HUES6 (cell line): ENCODE data around the gene CLSTN2.

Experiments
- H3K27ac ChIP-seq: 2 replicates; pipeline ENCODE4 v1.7.0; 2013; ENCODE audit warnings: low read depth, mild to moderate bottlenecking, low read length, inconsistent platforms
- H3K27me3 ChIP-seq: 2 replicates; pipeline ENCODE4 v1.6.1; 2013; ENCODE audit warnings: low read length; ENCODE audit not compliant: control insufficient read depth, insufficient read depth
- H3K36me3 ChIP-seq: 2 replicates; pipeline ENCODE4 v1.6.1; 2013; ENCODE audit warnings: low read length; ENCODE audit not compliant: control insufficient read depth, insufficient read depth
- H3K4me1 ChIP-seq: 2 replicates; pipeline ENCODE4 v1.6.1; 2013; ENCODE audit warnings: low read length; ENCODE audit not compliant: control insufficient read depth, insufficient read depth
- H3K4me3 ChIP-seq: 2 replicates; pipeline ENCODE4 v1.5.1; 2013; ENCODE audit warnings: low read depth, low read length
- H3K9ac ChIP-seq: one replicate; pipeline ENCODE4 v1.6.1; 2013; ENCODE audit warnings: mild to moderate bottlenecking, low read length
- H3K9me3 ChIP-seq: 2 replicates; pipeline ENCODE4 v1.6.1; 2013; ENCODE audit warnings: low read depth, low read length; ENCODE audit not compliant: control insufficient read depth, insufficient read depth

The CLSTN2 gene

DNA sequence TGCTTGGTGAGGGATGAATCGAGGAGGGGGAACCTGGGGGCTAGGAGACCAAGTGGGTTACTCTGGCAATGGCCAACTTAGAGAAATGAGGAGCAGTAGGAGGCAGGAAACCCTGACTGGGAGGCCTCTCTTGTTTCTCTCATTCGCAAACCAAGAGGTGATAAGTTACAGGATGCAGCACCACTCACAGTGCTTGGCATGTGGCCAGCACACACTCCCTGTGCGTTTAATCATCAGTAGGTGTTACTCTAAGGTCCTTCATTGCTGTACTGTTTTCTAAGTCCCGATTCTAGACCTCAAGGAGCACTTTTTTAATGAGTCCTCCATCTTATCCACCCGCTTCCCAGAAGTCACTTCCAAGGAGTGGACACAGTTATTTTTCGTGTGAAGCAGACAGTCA, 428.8 kb downstream of the CLSTN2 start:
- Histone ChIP-seq H3K4me3 (no peak overlapping the region), H3K27ac (no peak overlapping the region), H3K9me3 (0 out of 2 replicates have a peak, but pooled peaks cover 3% of the 10 kb centered on the region), H3K9ac (no peak overlapping the region), H3K4me1 (no peaks in the 10 kb centered on the region), H3K36me3 (no peaks in the 10 kb centered on the region), H3K27me3 (no peaks in the 10 kb centered on the region)

DNA sequence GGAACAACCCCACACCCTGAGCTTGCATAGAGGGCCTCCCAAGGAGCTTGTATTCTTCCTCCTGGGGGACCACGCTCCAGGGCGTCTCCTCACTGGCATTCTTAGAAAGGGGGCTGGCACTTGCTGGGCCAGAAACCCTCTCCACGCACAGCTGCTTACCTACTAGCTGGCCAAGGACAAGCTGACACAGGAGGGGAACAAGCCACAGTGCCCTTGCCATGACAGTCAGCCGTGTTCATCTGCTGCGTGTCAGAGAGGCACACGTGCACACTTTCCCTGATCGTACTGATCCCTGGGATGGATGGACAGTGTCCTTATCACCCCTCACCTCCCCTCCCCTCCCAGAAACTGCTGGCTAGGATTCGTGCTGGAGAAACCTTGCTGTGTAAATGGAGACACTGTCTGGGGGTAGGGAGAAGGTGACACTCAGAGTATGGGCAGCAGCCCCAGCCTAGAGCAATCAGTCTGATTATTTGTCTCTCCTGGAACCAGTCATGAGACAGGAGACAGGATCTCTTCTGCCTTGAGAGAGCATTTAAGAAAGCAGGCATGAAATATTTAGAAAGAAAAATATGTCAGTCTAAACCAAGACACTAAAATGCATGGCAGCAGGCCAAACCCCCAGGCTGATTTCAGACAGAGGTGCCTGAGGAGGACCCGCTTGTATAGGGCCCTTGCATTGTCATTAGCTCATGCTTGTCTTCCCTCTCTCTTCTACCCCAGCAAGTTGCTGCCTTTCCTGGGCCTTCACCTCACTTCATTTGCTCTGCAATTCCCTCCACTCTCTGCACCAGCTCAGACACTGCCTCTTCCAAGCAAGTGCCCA, 431.1 kb downstream of the CLSTN2 start:
- Histone ChIP-seq H3K9me3 (0 out of 2 replicates have a peak, but pooled peaks cover 3% of the 10 kb centered on the region), H3K4me3 (no peak overlapping the region)

GRCh38 chr3:140368223-140368811, 433.3 kb downstream of the CLSTN2 start:
- Histone ChIP-seq H3K27me3 (no peaks in the 10 kb centered on the region), H3K9me3 (0 out of 2 replicates have a peak, but pooled peaks cover 3% of the 10 kb centered on the region), H3K36me3 (no peaks in the 10 kb centered on the region), H3K27ac (no peak overlapping the region), H3K4me3 (no peak overlapping the region), H3K9ac (no peak overlapping the region), H3K4me1 (no peaks in the 10 kb centered on the region)

More for the DNA sequence above, 431.1 kb downstream of the CLSTN2 start:
- Histone ChIP-seq H3K27me3 (no peaks in the 10 kb centered on the region), H3K36me3 (no peaks in the 10 kb centered on the region), H3K4me1 (no peaks in the 10 kb centered on the region), H3K9ac (no peak overlapping the region), H3K27ac (no peak overlapping the region)

DNA sequence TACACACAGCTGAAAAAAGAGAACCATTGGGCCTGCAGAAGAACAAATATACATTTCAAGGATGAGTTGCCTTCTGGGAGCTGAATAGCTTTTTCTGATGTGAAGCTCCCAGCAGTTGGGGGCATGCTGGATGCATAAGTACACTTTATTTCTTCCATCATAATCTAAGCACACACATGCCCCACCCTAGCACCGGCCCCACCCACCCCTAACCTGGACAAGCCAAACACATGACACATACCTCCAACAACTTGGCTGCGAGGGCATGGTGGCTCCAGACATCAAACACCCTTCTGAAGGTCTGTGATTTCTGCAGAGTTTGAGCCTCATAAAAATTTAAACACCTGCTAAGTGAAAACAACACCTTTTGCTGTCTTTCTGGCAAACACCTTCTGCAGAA, 435.7 kb downstream of the CLSTN2 start:
- Histone ChIP-seq H3K4me1 (no peaks in the 10 kb centered on the region), H3K27ac (no peak overlapping the region), H3K4me3 (no peak overlapping the region)

GRCh38 chr3:140373234-140373633, 438.2 kb downstream of the CLSTN2 start:
- no peak overlapping the region for H3K9ac ChIP-seq
- H3K4me1 ChIP-seq: no peaks in the 10 kb centered on the region
- no peaks in the 10 kb centered on the region for H3K27me3 ChIP-seq

More for the DNA sequence above, 435.7 kb downstream of the CLSTN2 start:
- Histone ChIP-seq H3K36me3 (no peaks in the 10 kb centered on the region), H3K9ac (no peak overlapping the region), H3K9me3 (no peaks in the 10 kb centered on the region), H3K27me3 (no peaks in the 10 kb centered on the region)

GRCh38 chr3:140375002-140375401, 440.0 kb downstream of the CLSTN2 start:
- Histone ChIP-seq H3K9me3 (no peaks in the 10 kb centered on the region), H3K9ac (no peak overlapping the region), H3K27ac (no peak overlapping the region), H3K4me3 (no peak overlapping the region), H3K27me3 (no peaks in the 10 kb centered on the region), H3K36me3 (no peaks in the 10 kb centered on the region), H3K4me1 (no peaks in the 10 kb centered on the region)

More at GRCh38 chr3:140373234-140373633, 438.2 kb downstream of the CLSTN2 start:
- H3K9me3 ChIP-seq: no peaks in the 10 kb centered on the region
- no peaks in the 10 kb centered on the region for H3K36me3 ChIP-seq
- H3K4me3 ChIP-seq: no peak overlapping the region
- no peak overlapping the region for H3K27ac ChIP-seq

DNA sequence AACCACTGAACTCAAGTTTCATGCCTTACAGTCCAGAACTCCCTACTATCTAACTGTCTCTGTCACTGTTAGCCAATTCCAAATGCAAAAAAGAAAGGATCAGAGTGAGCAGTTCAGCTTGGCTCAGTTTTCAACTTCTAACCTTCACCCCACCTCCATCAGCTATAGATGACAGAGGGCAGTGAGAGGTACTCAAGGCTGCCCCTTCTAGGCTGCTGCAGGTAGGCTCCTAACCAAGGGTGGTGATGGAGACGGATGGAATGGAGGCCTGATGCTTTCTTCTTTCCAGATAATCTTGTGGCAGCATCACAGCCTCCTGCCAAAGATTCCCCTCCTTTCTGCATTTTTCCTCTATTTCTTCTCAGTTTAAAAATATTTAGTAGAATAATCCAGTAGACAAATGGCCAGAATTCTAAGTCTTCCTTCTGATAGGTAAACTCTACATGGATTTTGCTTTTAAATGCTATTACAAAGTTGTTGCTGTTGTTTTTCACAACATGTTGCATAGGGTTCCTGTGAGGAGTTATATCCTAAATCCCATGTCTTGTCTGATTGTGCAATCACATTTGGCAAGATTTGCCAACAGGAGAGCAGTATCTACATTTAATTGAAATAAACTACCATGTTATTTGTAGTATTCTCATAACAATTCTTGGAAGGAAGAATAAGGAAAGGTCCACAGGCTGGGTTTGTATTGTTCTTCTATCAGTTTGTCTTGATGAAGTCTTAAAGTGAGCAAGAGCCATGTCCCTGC, 441.3 kb downstream of the CLSTN2 start:
- H3K36me3 ChIP-seq: no peaks in the 10 kb centered on the region
- H3K27ac ChIP-seq: no peak overlapping the region
- no peaks in the 10 kb centered on the region for H3K4me1 ChIP-seq
- no peaks in the 10 kb centered on the region for H3K27me3 ChIP-seq
- H3K9me3 ChIP-seq: no peaks in the 10 kb centered on the region
- H3K4me3 ChIP-seq: no peak overlapping the region
- H3K9ac ChIP-seq: no peak overlapping the region

DNA sequence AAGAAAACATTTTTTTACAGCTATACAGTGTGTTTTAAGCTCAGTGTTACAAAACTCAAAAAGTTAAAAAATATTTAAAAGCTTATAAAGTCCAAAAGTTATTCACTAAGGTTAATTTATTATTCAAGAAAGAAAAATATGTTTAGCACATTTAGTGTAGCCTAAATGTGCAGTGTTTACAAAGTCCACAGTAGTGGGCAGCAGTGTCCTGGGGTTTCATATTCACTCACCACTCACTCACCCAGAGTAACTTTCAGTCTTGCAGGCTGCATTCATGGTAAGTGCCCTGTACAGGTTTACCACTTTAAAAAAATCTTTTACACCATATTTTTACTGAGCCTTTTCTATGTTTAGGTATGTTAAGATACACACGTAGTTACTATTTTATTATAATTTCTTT, 442.7 kb downstream of the CLSTN2 start:
- Histone ChIP-seq H3K9ac (no peak overlapping the region), H3K27ac (no peak overlapping the region), H3K4me3 (no peak overlapping the region), H3K9me3 (no peaks in the 10 kb centered on the region), H3K27me3 (no peaks in the 10 kb centered on the region), H3K36me3 (no peaks in the 10 kb centered on the region), H3K4me1 (no peaks in the 10 kb centered on the region)

GRCh38 chr3:140378571-140379340, 443.8 kb downstream of the CLSTN2 start:
- Histone ChIP-seq H3K4me3 (no peak overlapping the region), H3K36me3 (no peaks in the 10 kb centered on the region), H3K9me3 (no peaks in the 10 kb centered on the region), H3K27ac (no peak overlapping the region), H3K27me3 (no peaks in the 10 kb centered on the region), H3K9ac (no peak overlapping the region), H3K4me1 (no peaks in the 10 kb centered on the region)

- no peaks in the 10 kb centered on the region for H3K9me3 ChIP-seq
- H3K4me1 ChIP-seq: no peaks in the 10 kb centered on the region; the same call in 1 of the 2 replicates
- H3K36me3 ChIP-seq: no peaks in the 10 kb centered on the region
- no peaks in the 10 kb centered on the region for H3K27me3 ChIP-seq
- H3K4me3 ChIP-seq: no peak overlapping the region
- no peak overlapping the region for H3K9ac ChIP-seq
- H3K27ac ChIP-seq: no peak overlapping the region
These were observed 449.2 kb downstream of the CLSTN2 start for GRCh38 chr3:140384028-140384771.
